IMR-90 (cell line): ENCODE results near the gene ASAP2.

Source experiments
- CEBPB ChIP-seq: IDR thresholded peaks from 2 replicates; pipeline ENCODE4 v1.6.1; 2012; ENCODE audit warnings: low read depth, low read length, improper control_type of control experiment
- CHD1 ChIP-seq: IDR thresholded peaks from 2 replicates; pipeline ENCODE4 v1.6.1; 2012; ENCODE audit warnings: low read depth, low read length, improper control_type of control experiment
- CTCF ChIP-seq: conservative IDR thresholded peaks from 2 replicates; pipeline ENCODE4 v1.5.1; 2012; ENCODE audit warnings: mild to moderate bottlenecking, low read depth, low read length, improper control_type of control experiment
- ELK1 ChIP-seq: fragments of 150-350 bp; IDR thresholded peaks from 2 replicates; pipeline ENCODE4 v1.6.1; 2016; ENCODE audit warnings: low read depth, mild to moderate bottlenecking, low read length, moderate library complexity, borderline replicate concordance
- FOS ChIP-seq: fragments of 150-350 bp; IDR thresholded peaks from 2 replicates; pipeline ENCODE4 v1.6.1; 2016; ENCODE audit warnings: low read depth, low read length
- MAFK ChIP-seq: IDR thresholded peaks from 2 replicates; pipeline ENCODE4 v1.6.1; 2012; ENCODE audit warnings: low read depth, low read length, improper control_type of control experiment
- MAZ ChIP-seq: IDR thresholded peaks from 2 replicates; pipeline ENCODE4 v1.6.1; 2012; ENCODE audit warnings: low read depth, mild to moderate bottlenecking, low read length, improper control_type of control experiment, moderate library complexity, borderline replicate concordance
- MXI1 ChIP-seq: IDR thresholded peaks from 2 replicates; pipeline ENCODE4 v1.6.1; 2012; ENCODE audit warnings: low read depth, mild to moderate bottlenecking, low read length, moderate library complexity, borderline replicate concordance
- NFE2L2 ChIP-seq: fragments of 150-350 bp; IDR thresholded peaks from 2 replicates; pipeline ENCODE4 v1.6.1; 2016; ENCODE audit warnings: low read depth, mild to moderate bottlenecking, low read length
- POLR2A ChIP-seq: IDR thresholded peaks from 2 replicates; pipeline ENCODE4 v1.6.1; 2012; ENCODE audit warnings: mild to moderate bottlenecking, low read depth, low read length
- RAD21 ChIP-seq: IDR thresholded peaks from 2 replicates; pipeline ENCODE4 v1.6.1; 2012; ENCODE audit warnings: low read length, improper control_type of control experiment
- RCOR1 ChIP-seq: IDR thresholded peaks from 2 replicates; pipeline ENCODE4 v1.6.1; 2012; ENCODE audit warnings: mild to moderate bottlenecking, low read length, improper control_type of control experiment; ENCODE audit not compliant: insufficient replicate concordance
- SMC3 ChIP-seq: fragments of 150-350 bp; IDR thresholded peaks from 2 replicates; pipeline ENCODE4 v1.6.1; 2016; ENCODE audit warnings: low read depth, mild to moderate bottlenecking, antibody characterized with exemption, low read length, moderate library complexity
- USF2 ChIP-seq: fragments of 150-350 bp; IDR thresholded peaks from 2 replicates; pipeline ENCODE4 v1.6.1; 2017; ENCODE audit warnings: mild to moderate bottlenecking, antibody characterized with exemption, low read length, low read depth

GRCh38 chr2:9415516-9416169, 209.0 kb downstream of the ASAP2 start:
- TF ChIP-seq CTCF (no peak), CHD1 (no peak), SMC3 (no peak), POLR2A (no peak), FOS (no peak), MAZ (no peak), ELK1 (no peak), MXI1 (no peak), RAD21 (no peak), USF2 (no peak), RCOR1 (no peak), CEBPB (no peak), MAFK (no peak), NFE2L2 (no peak)
